HCT116 (cell line): ENCODE measurements around the gene ACSL5. TPM values are rescaled to one million over a fixed set of nuclear protein-coding genes. Genes with fewer than 3 reads are reported as not detected.

Experiments
- ATAC-seq: fragments of 200-7000 bp; cut with Tn5 transposase; 2 replicates; pipeline ENCODE4 v1.9.1; 2020; ENCODE audit warnings: mild to moderate bottlenecking, moderate library complexity
- BruUV-seq: library from RNA; stranded (reverse); fragments of 400-500 nt; replicated peaks from 2 replicates; lab custom pipeline; 2021; lab: Mats Ljungman, UMichigan
- CTCF ChIA-PET: fragments of 300-600 bp; sonication (Branson Sonifier 250); formaldehyde crosslinking; loops from one replicate; lab custom pipeline; 2021; ENCODE audit warnings: antibody characterized with exemption; lab: Charles Lee
- POLR2A ChIA-PET: fragments of 300-600, 350-600 bp; sonication (Branson Sonifier 250); formaldehyde crosslinking; loops from one replicate; lab custom pipeline; 2021; ENCODE audit warnings: antibody characterized with exemption; lab: Charles Lee
- RAD21 ChIA-PET, 2 experiments: fragments of 300-600 bp; sonication (Branson Sonifier 250); formaldehyde crosslinking; loops; one replicate each; lab custom pipeline; 2023; ENCODE audit warnings: low total read pairs in 2 of 2; ENCODE audit not compliant: uncharacterized antibody in 2 of 2, unreplicated experiment in 2 of 2, low non-redundant PET in 1 of 2; lab: Charles Lee
- DNase-seq: peaks from one replicate; pipeline ENCODE4 v3.0.0-alpha.2; 2010; ENCODE audit warnings: low read depth, low spot score
- H2AFZ ChIP-seq: fragments of 200-600 bp; shearing (Covaris generic), sonication (generic); 2 replicates; pipeline ENCODE4 v1.6.1; 2017; ENCODE audit warnings: low read depth, mixed run types, mixed read lengths, antibody characterized with exemption, low read length; ENCODE audit not compliant: poor library complexity, severe bottlenecking
- H3K27ac ChIP-seq: 2 replicates; pipeline ENCODE4 v1.5.1; 2012; ENCODE audit warnings: low read depth, low read length
- H3K27me3 ChIP-seq: fragments of 200-600 bp; sonication (generic); 2 replicates; pipeline ENCODE4 v1.6.1; 2016; ENCODE audit warnings: mixed run types, low read length, mixed read lengths; ENCODE audit not compliant: insufficient read depth
- H3K36me3 ChIP-seq, 2 experiments: fragments of 200-500 bp in 1 of 2; fragments of 200-600 bp in 1 of 2; sonication (Bioruptor generic) in 1 of 2; sonication (generic) in 1 of 2; 2 replicates each; pipeline versions ENCODE4 v1.5.1 to v1.6.1; 2014 to 2016; ENCODE audit warnings: low read length in 2 of 2, inconsistent platforms in 1 of 2, mixed read lengths in 1 of 2, mixed run types in 1 of 2; ENCODE audit not compliant: insufficient read depth in 2 of 2, control insufficient read depth in 1 of 2
- H3K4me1 ChIP-seq, 2 experiments: fragments of 200-600 bp in 1 of 2; sonication (generic) in 1 of 2; 2 replicates each; pipeline versions ENCODE4 v1.5.1 to v1.6.1; 2012 to 2017; ENCODE audit warnings: low read length in 2 of 2, inconsistent platforms in 1 of 2, mild to moderate bottlenecking in 1 of 2, mixed read lengths in 1 of 2, mixed run types in 1 of 2, moderate library complexity in 1 of 2; ENCODE audit not compliant: insufficient read depth in 2 of 2, control insufficient read depth in 1 of 2
- H3K4me2 ChIP-seq: fragments of 200-600 bp; sonication (generic); 2 replicates; pipeline ENCODE4 v1.6.1; 2017; ENCODE audit warnings: mixed run types, low read length, mixed read lengths
- H3K4me3 ChIP-seq, 2 experiments: fragments of 200-600 bp in 1 of 2; sonication (generic) in 1 of 2; replicated peaks in 1 of 2; 2 replicates each; pipeline ENCODE4 v1.5.1; 2011 to 2016; ENCODE audit warnings: low read length in 2 of 2, control low read depth in 1 of 2, low read depth in 1 of 2, mild to moderate bottlenecking in 1 of 2, mixed read lengths in 1 of 2, mixed run types in 1 of 2
- H3K79me2 ChIP-seq: fragments of 200-600 bp; sonication (generic); 2 replicates; pipeline ENCODE4 v1.6.1; 2017; ENCODE audit warnings: mild to moderate bottlenecking, mixed run types, low read length, moderate library complexity, mixed read lengths; ENCODE audit not compliant: insufficient read depth
- H3K9ac ChIP-seq: fragments of 200-600 bp; sonication (generic); 2 replicates; pipeline ENCODE4 v1.6.1; 2016; ENCODE audit warnings: low read length, mixed read lengths
- H3K9me2 ChIP-seq: fragments of 200-600 bp; sonication (generic), shearing (Covaris generic); 2 replicates; pipeline ENCODE4 v1.6.1; 2017; ENCODE audit warnings: mixed run types, mild to moderate bottlenecking, moderate library complexity; ENCODE audit not compliant: insufficient read depth
- H3K9me3 ChIP-seq, 2 experiments: fragments of 200-500 bp in 1 of 2; fragments of 200-600 bp in 1 of 2; sonication (Bioruptor generic) in 1 of 2; sonication (generic) in 1 of 2; 2 replicates each; pipeline ENCODE4 v1.6.1; 2014 to 2017; ENCODE audit warnings: low read length in 2 of 2, mixed read lengths in 2 of 2, inconsistent platforms in 1 of 2, low read depth in 1 of 2, mild to moderate bottlenecking in 1 of 2, mixed run types in 1 of 2, moderate library complexity in 1 of 2; ENCODE audit not compliant: control insufficient read depth in 1 of 2, insufficient read depth in 1 of 2
- H4K20me1 ChIP-seq: fragments of 200-600 bp; sonication (generic), shearing (Covaris generic); 2 replicates; pipeline ENCODE4 v1.6.1; 2017; ENCODE audit warnings: mixed run types, mild to moderate bottlenecking, moderate library complexity; ENCODE audit not compliant: insufficient read depth
- CEBPB ChIP-seq: IDR thresholded peaks from 2 replicates; pipeline ENCODE4 v1.6.1; 2012; ENCODE audit warnings: low read depth
- CTCF ChIP-seq, 3 experiments: fragments of 200-600 bp in 1 of 3; sonication (generic) in 1 of 3; IDR thresholded peaks in 2 of 3; conservative IDR thresholded peaks in 1 of 3; 2 replicates each; pipeline ENCODE4 v1.5.1; 2012 to 2017; ENCODE audit warnings: low read depth in 2 of 3, low read length in 2 of 3, antibody characterized with exemption in 1 of 3, borderline replicate concordance in 1 of 3, control low read depth in 1 of 3, mild to moderate bottlenecking in 1 of 3, mixed read lengths in 1 of 3, mixed run types in 1 of 3, moderate library complexity in 1 of 3; ENCODE audit not compliant: insufficient read depth in 1 of 3
- EGR1 ChIP-seq: IDR thresholded peaks from 2 replicates; pipeline ENCODE4 v1.6.1; 2012; ENCODE audit warnings: low read depth
- ELF1 ChIP-seq: IDR thresholded peaks from 2 replicates; pipeline ENCODE4 v1.6.1; 2012; ENCODE audit warnings: low read depth, borderline replicate concordance
- EZH2 ChIP-seq: fragments of 200-600 bp; sonication (generic); IDR thresholded peaks from 2 replicates; pipeline ENCODE4 v1.6.1; 2017; ENCODE audit warnings: antibody characterized with exemption, mixed run types
- EZH2phosphoT487 ChIP-seq: fragments of 200-600 bp; IDR thresholded peaks from 2 replicates; pipeline ENCODE4 v1.6.1; 2018; ENCODE audit warnings: antibody characterized with exemption, borderline replicate concordance
- FOSL1 ChIP-seq: IDR thresholded peaks from 2 replicates; pipeline ENCODE4 v1.6.1; 2012; ENCODE audit warnings: low read depth
- JUND ChIP-seq: IDR thresholded peaks from 2 replicates; pipeline ENCODE4 v1.6.1; 2012
- POLR2A ChIP-seq: IDR thresholded peaks from 2 replicates; pipeline ENCODE4 v1.7.0; 2011; ENCODE audit warnings: borderline replicate concordance; ENCODE audit not compliant: insufficient read depth, insufficient read length; ENCODE audit errors: extremely low read depth
- RAD21 ChIP-seq: IDR thresholded peaks from 2 replicates; pipeline ENCODE4 v1.6.1; 2012; ENCODE audit warnings: low read depth, mild to moderate bottlenecking
- REST ChIP-seq: IDR thresholded peaks from 2 replicates; pipeline ENCODE4 v1.6.1; 2012; ENCODE audit warnings: low read depth
- SIN3A ChIP-seq: IDR thresholded peaks from 2 replicates; pipeline ENCODE4 v1.6.1; 2012; ENCODE audit warnings: low read depth
- SP1 ChIP-seq: IDR thresholded peaks from 2 replicates; pipeline ENCODE4 v1.6.1; 2012; ENCODE audit warnings: low read depth
- SRF ChIP-seq: IDR thresholded peaks from 2 replicates; pipeline ENCODE4 v1.6.1; 2012; ENCODE audit warnings: low read depth
- TCF7L2 ChIP-seq: IDR thresholded peaks from 2 replicates; pipeline ENCODE4 v1.7.0; 2011; ENCODE audit warnings: borderline replicate concordance, inconsistent platforms; ENCODE audit not compliant: insufficient read depth, insufficient read length; ENCODE audit errors: extremely low read depth
- ZFX ChIP-seq: fragments of 450-650 bp; IDR thresholded peaks from 2 replicates; pipeline ENCODE4 v1.6.1; 2017
- intact Hi-C: fragments of 100-400 bp; cut with micrococcal nuclease; formaldehyde crosslinking; loops from 2 replicates; pipeline ENCODE4 v1.10.0; 2022
- total RNA-seq: library from RNA; stranded (reverse); gene quantifications from one replicate; pipeline ENCODE4 v1.2.1, GENCODE V29; 2021; ENCODE audit not compliant: unreplicated experiment
- TF ChIP-seq, protein P1 (sequence below): IDR thresholded peaks from 2 replicates; pipeline ENCODE4 v1.6.1; 2012
- TF ChIP-seq, protein P2 (sequence below): IDR thresholded peaks from 2 replicates; pipeline ENCODE4 v1.6.1; 2011; ENCODE audit warnings: mild to moderate bottlenecking, low read length, moderate library complexity; ENCODE audit not compliant: insufficient replicate concordance; ENCODE audit errors: extremely low read depth
- TF ChIP-seq, protein P3 (sequence below): IDR thresholded peaks from 2 replicates; pipeline ENCODE4 v1.6.1; 2012

The ACSL5 gene
- total RNA-seq, 1 experiment from 2014 or later = 195 TPM

- peaks cover 16% of the 10 kb centered on the region for H3K79me2 ChIP-seq
- no peak overlapping the region for H3K9ac ChIP-seq
- peaks cover 0 to 5% of the 10 kb centered on the region in 2 experiments; a peak in 3 of 4 replicates for H3K4me1 ChIP-seq
- intact Hi-C loops = no loop called here
- H3K4me2 ChIP-seq = no peak overlapping the region
- TF ChIP-seq TCF7L2 (no peak), CTCF (IDR thresholded peaks at IDR 0.05 in 2 of 3, conservative IDR thresholded peaks at IDR 0.05 in 1 of 3; ENCODE audit: borderline replicate concordance in 1 of 3, insufficient read depth in 1 of 3, low read depth in 2 of 3, low read length in 2 of 3) (no peak), EZH2phosphoT487 (no peak), ELF1 (no peak), SRF (no peak), SIN3A (no peak), FOSL1 (no peak), SP1 (no peak), CEBPB (no peak), EGR1 (no peak), ZFX (no peak), RAD21 (no peak), REST (no peak), EZH2 (no peak), JUND (no peak), POLR2A (no peak)
- TF ChIP-seq, protein P1, sequence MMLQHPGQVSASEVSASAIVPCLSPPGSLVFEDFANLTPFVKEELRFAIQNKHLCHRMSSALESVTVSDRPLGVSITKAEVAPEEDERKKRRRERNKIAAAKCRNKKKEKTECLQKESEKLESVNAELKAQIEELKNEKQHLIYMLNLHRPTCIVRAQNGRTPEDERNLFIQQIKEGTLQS = no peak
- TF ChIP-seq, protein P2, sequence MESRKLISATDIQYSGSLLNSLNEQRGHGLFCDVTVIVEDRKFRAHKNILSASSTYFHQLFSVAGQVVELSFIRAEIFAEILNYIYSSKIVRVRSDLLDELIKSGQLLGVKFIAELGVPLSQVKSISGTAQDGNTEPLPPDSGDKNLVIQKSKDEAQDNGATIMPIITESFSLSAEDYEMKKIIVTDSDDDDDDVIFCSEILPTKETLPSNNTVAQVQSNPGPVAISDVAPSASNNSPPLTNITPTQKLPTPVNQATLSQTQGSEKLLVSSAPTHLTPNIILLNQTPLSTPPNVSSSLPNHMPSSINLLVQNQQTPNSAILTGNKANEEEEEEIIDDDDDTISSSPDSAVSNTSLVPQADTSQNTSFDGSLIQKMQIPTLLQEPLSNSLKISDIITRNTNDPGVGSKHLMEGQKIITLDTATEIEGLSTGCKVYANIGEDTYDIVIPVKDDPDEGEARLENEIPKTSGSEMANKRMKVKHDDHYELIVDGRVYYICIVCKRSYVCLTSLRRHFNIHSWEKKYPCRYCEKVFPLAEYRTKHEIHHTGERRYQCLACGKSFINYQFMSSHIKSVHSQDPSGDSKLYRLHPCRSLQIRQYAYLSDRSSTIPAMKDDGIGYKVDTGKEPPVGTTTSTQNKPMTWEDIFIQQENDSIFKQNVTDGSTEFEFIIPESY = no peak
- TF ChIP-seq, protein P3, sequence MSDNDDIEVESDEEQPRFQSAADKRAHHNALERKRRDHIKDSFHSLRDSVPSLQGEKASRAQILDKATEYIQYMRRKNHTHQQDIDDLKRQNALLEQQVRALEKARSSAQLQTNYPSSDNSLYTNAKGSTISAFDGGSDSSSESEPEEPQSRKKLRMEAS = no peak
- ChIA-PET POLR2A (no interaction called here), RAD21 (no interaction called here), CTCF (interaction anchor here (1.0 kb wide), 1 partner anchor 159 kb away, joined by 4 read pairs; no protein-coding TSS in a partner anchor)
- H3K9me2 ChIP-seq = no peaks in the 10 kb centered on the region
- peaks cover 26 to 40% of the 10 kb centered on the region in 2 experiments for H3K36me3 ChIP-seq
- ATAC-seq (no peak), DNase-seq (no peak)
- BruUV-seq = TSS peak; percentile 4
- no peaks in the 10 kb centered on the region for H4K20me1 ChIP-seq
- no peaks in the 10 kb centered on the region for H3K9me3 ChIP-seq
- no peak overlapping the region for H2AFZ ChIP-seq
- H3K4me3 ChIP-seq = no peak overlapping the region
- H3K27me3 ChIP-seq = no peaks in the 10 kb centered on the region
- H3K27ac ChIP-seq = no peak overlapping the region
Measured at GRCh38 chr10:112466802-112467201, 92.9 kb downstream of the ACSL5 start.
